Activated CD4-positive, alpha-beta T cell treated with anti-CD3 and anti-CD28 coated beads for 36 hours (primary cell): Measurements from ENCODE around the gene HIRA. TPM values are rescaled to one million over a fixed set of nuclear protein-coding genes. Genes with fewer than 3 reads are reported as not detected.

ENCODE experiments used
- ATAC-seq: fragments of 200-7000 bp; cut with Tn5 transposase; one replicate; pipeline ENCODE4 v1.10.0; 2021; ENCODE audit warnings: mild to moderate bottlenecking, moderate library complexity
- CTCF ChIA-PET: fragments of 350-600 bp; sonication (Branson Sonifier 250); formaldehyde crosslinking; loops from one replicate; lab custom pipeline; 2021; ENCODE audit warnings: antibody characterized with exemption; lab: Charles Lee
- POLR2A ChIA-PET: fragments of 350-600 bp; sonication (Branson Sonifier 250); formaldehyde crosslinking; loops from one replicate; lab custom pipeline; 2021; ENCODE audit warnings: antibody characterized with exemption, inconsistent platforms; lab: Charles Lee
- DNase-seq: peaks from one replicate; pipeline ENCODE4 v3.0.0-alpha.2; 2020
- H3K27ac Mint-ChIP-seq: one replicate; pipeline ENCODE4 v1.8.0; 2021; ENCODE audit warnings: mixed read lengths
- H3K27me3 Mint-ChIP-seq: one replicate; pipeline ENCODE4 v1.8.0; 2021; ENCODE audit warnings: mixed read lengths
- H3K36me3 Mint-ChIP-seq: one replicate; pipeline ENCODE4 v1.8.0; 2021; ENCODE audit warnings: low read depth, mixed read lengths
- H3K4me1 Mint-ChIP-seq: one replicate; pipeline ENCODE4 v1.8.0; 2021; ENCODE audit warnings: mixed read lengths
- H3K4me3 Mint-ChIP-seq: one replicate; pipeline ENCODE4 v1.8.0; 2021; ENCODE audit warnings: mild to moderate bottlenecking, moderate library complexity, mixed read lengths
- H3K9me3 Mint-ChIP-seq: one replicate; pipeline ENCODE4 v1.8.0; 2021; ENCODE audit warnings: low read depth, mixed read lengths
- intact Hi-C, 2 experiments: fragments of 100-400 bp; cut with DNase I in 1 of 2; cut with micrococcal nuclease in 1 of 2; formaldehyde crosslinking; loops; one replicate each; pipeline versions ENCODE4 v1.14.2 to v1.15.1; 2022 to 2024; cut with DNase I, micrococcal nuclease
- total RNA-seq, 2 experiments: library from RNA; stranded (reverse); gene quantifications; one replicate each; pipeline ENCODE4 v1.2.3, GENCODE V29; 2021

HIRA gene
- total RNA-seq, 2 experiments from 2014 or later: 25.5 to 31.2 TPM

DNA sequence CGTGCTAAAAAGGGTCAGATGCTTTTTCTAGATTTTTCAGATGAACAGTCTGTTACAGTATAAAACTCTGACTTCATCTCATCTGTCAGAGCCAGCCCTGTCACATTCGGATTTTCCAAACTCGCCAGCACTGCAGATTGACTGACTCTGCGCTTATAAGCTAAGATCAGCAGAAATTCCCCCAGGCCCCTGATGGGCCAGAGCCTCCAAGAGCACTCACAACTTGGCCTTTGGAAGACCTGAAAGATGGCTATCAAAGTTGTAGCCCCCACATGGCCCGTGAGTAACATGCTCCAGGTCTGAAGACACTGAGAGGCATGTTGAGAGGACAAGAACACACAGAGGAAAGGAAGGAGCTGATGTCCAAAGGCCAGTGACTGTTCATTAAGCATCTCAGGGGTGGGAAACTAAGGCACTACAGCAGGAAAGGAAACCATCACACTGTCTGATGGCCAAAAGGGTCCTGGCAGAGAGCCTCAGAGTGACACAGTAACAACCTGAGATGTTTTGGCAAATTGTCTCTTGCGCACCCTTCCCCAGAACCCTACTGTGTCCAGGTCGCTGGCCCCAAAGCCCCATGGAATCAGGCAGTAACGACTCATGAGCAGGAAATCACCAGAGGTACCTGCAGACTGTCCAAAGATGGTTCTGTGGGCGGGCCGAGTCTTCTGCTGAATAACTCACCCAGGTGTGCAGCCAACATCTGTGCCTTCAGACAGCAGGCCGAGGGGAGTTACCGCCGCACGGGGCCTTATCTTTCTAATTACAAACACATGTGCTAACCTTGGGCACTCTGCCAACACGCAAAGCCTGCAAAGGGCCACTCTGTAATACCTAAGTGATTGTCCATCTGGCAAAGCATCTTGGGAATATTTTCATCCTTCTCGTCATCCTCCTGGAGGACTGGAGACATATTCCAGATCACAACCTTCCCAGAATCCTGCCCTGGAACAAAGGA lies 23.6 kb downstream of the HIRA start:
- Mint-ChIP-seq H3K4me3 (no peak overlapping the region), H3K36me3 (peaks cover 36% of the 10 kb centered on the region), H3K9me3 (no peaks in the 10 kb centered on the region), H3K4me1 (peaks cover 4% of the 10 kb centered on the region), H3K27me3 (no peaks in the 10 kb centered on the region), H3K27ac (no peak overlapping the region)
- no peak for DNase-seq
- CTCF ChIA-PET: no interaction called here
- POLR2A ChIA-PET: no interaction called here
- intact Hi-C loops: loop anchor here in 1 of 2 experiments (10.0 kb wide), 1 partner anchor 63 kb away; no protein-coding TSS in a partner anchor
- ATAC-seq: no peak

DNA sequence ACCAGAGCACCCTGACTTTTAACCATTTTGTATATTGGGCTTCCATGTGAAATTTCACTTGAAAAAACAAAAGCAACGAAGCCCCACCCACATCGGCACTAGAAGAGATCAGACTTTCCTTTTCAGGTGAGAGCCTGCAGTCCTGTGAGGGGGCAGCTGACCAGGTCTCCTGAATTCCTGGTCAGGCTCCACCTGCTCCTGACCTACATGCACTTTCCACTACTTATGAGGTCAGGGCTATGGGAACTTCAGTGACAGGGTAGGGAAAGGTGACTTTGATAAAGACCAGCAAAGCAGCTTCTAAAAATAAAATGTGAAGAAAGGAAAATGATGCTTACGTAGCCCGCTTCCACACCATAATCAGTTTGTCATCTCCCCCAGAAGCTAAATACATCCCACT lies 24.7 kb downstream of the HIRA start:
- ATAC-seq (no peak), DNase-seq (no peak)
- Mint-ChIP-seq H3K4me3 (no peak overlapping the region), H3K4me1 (no peaks in the 10 kb centered on the region), H3K27ac (no peak overlapping the region), H3K9me3 (no peaks in the 10 kb centered on the region), H3K36me3 (peaks cover 37% of the 10 kb centered on the region), H3K27me3 (no peaks in the 10 kb centered on the region)
- intact Hi-C loops: loop anchor here in 1 of 2 experiments (10.0 kb wide), 1 partner anchor 62 kb away; no protein-coding TSS in a partner anchor
- ChIA-PET CTCF (no interaction called here), POLR2A (no interaction called here)

DNA sequence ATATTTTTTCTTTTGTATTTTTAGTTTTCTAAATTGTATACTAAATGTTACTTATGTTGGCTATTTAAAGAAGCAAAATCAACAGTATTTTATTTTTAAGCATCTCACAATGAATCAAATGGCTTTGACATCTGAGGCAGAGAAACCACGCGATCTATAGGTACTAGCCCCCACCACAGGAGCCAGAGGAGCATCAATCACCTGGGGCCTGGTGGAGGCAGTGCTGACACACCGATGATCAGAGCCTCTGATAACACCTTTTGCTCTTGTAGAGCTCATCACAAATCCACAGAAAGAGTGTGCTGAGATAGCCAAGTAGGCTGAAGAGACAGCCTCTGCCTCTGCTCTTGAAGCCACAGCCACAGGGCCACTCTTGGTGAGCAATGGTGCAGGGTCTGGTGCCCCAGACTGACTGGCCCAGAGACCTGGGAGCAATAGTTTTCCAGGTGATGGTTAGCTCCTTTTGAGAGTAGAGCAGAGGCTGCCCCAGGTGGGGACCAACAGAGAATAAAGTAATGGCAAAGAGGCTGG lies 25.2 kb downstream of the HIRA start:
- Mint-ChIP-seq H3K36me3 (peaks cover 40% of the 10 kb centered on the region), H3K27me3 (no peaks in the 10 kb centered on the region)

DNA sequence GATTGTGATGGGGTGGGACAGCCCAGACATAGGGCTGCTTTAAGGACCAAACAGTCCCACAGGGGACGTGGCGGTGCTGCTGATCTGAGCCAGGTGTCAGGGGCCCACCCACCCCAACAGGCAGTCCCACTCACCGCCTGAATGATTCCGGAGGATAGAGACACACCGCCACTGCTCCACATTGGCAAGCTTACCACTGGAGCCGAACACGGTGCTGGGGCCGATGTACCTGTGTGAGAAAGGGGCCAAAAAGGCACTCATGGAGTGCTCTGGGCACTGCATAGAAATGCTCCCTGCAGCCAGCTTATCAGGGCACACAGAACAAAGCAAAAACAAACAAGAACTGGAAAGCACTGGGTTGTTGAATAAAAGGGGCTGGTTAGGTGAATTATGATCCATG lies 25.9 kb downstream of the HIRA start:
- Mint-ChIP-seq H3K9me3 (no peaks in the 10 kb centered on the region), H3K36me3 (peaks cover 47% of the 10 kb centered on the region), H3K4me3 (no peak overlapping the region), H3K4me1 (no peaks in the 10 kb centered on the region), H3K27me3 (no peaks in the 10 kb centered on the region), H3K27ac (no peak overlapping the region)
- DNase-seq (no peak), ATAC-seq (no peak)
- intact Hi-C loops: loop anchor here in 1 of 2 experiments (10.0 kb wide), 1 partner anchor 61 kb away; no protein-coding TSS in a partner anchor
- CTCF ChIA-PET: interaction anchor here (0.7 kb wide), 1 partner anchor 146 kb away, joined by 3 read pairs; no protein-coding TSS in a partner anchor
- POLR2A ChIA-PET: no interaction called here

More for the DNA sequence above, 25.2 kb downstream of the HIRA start:
- no peaks in the 10 kb centered on the region for H3K9me3 Mint-ChIP-seq
- ChIA-PET POLR2A (no interaction called here), CTCF (interaction anchor here (0.6 kb wide), 1 partner anchor 24 kb away, joined by 3 read pairs; no protein-coding TSS in a partner anchor)
- intact Hi-C loops: loop anchor here in 1 of 2 experiments (10.0 kb wide), 1 partner anchor 62 kb away; no protein-coding TSS in a partner anchor
- no peaks in the 10 kb centered on the region for H3K4me1 Mint-ChIP-seq
- DNase-seq (peak; percentile 23), ATAC-seq (no peak)
- no peak overlapping the region for H3K4me3 Mint-ChIP-seq
- H3K27ac Mint-ChIP-seq: no peak overlapping the region

DNA sequence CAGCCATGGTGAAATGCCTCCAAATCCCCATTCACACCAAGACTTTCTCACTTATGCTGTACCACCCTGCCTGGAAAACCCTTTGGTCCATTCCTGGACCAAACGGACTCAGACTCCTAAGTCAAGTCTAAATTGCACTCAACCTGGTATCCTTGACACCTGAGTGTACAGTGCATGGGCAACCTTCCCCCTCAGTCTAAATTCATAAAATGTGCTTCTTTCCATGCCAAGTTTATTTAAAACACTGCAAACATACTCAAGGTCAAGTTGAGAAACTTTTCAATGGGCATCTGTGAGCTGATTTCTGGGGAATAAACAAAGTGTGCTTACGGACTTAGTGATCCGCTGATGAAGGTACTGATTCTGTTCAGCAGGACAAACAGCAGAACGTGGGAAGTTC lies 26.4 kb downstream of the HIRA start:
- POLR2A ChIA-PET: no interaction called here
- peaks cover 48% of the 10 kb centered on the region for H3K36me3 Mint-ChIP-seq
- H3K4me3 Mint-ChIP-seq: no peak overlapping the region
- H3K27me3 Mint-ChIP-seq: no peaks in the 10 kb centered on the region
- DNase-seq (no peak), ATAC-seq (no peak)
- H3K4me1 Mint-ChIP-seq: no peaks in the 10 kb centered on the region
- CTCF ChIA-PET: interaction anchor here (0.7 to 1.5 kb wide), 3 partner anchors 11 to 147 kb away, joined by 3 to 6 read pairs (median 3); no protein-coding TSS in a partner anchor
- intact Hi-C loops: loop anchor here in 1 of 2 experiments (10.0 kb wide), 1 partner anchor 60 kb away; no protein-coding TSS in a partner anchor
- no peaks in the 10 kb centered on the region for H3K9me3 Mint-ChIP-seq
- H3K27ac Mint-ChIP-seq: no peak overlapping the region

DNA sequence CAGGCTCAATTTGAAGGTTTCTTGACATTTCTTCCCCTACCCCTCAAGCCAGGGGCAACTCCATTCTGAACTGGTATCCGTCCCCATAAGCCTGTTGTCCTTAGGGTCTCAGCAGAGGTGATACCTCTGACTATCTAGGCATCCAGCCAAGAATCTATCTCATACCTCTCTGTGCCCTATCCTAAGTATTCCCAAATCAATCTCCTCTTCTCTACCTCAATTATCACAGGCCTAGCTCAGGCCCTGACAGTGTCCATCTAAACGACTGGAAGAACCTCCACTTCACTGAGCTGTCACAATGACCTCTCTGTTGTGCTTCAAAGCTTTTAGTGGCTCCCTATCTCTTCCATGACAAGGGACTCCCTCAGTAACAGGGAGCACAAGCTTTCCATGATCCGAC lies 26.9 kb downstream of the HIRA start:
- CTCF ChIA-PET: interaction anchor here (0.7 to 1.6 kb wide), 5 partner anchors 8 to 225 kb away, joined by 3 to 6 read pairs (median 3); no protein-coding TSS in a partner anchor
- DNase-seq: no peak
- H3K4me3 Mint-ChIP-seq: no peak overlapping the region

DNA sequence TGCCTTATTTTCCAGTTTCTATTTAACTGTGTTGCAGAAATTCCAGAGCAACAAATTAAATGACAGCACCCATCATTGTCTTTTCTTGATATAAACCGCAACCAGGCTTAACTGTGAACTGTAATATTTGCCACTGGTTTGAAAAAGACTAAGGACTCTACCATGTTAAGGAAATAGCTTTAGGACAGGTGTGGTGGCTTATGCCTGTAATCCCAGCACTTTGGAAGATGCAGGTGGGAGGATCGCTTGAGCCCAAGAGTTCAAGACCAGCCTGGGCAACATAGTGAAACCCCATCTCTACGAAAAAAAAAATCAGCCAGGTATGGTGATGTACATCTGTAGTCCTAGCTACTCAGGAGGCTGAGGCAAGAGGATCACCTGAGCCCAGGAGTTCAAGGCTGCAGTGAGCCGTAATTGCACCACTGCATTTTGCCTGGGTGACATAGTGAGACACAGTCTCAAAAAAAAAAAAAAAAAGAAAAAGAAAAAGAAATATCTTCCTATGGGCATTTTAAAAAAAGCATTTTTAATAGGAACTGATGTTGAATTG lies 28.8 kb downstream of the HIRA start:
- no peaks in the 10 kb centered on the region for H3K9me3 Mint-ChIP-seq
- H3K4me3 Mint-ChIP-seq: no peak overlapping the region
- H3K4me1 Mint-ChIP-seq: no peaks in the 10 kb centered on the region
- no peak for ATAC-seq
- H3K27ac Mint-ChIP-seq: no peak overlapping the region
- intact Hi-C loops: loop anchor here in 1 of 2 experiments (10.0 kb wide), 1 partner anchor 58 kb away; no protein-coding TSS in a partner anchor
- DNase-seq: no peak
- peaks cover 39% of the 10 kb centered on the region for H3K36me3 Mint-ChIP-seq
- ChIA-PET POLR2A (interaction anchor here (0.6 kb wide), 1 partner anchor 281 kb away, joined by 3 read pairs; the partner anchor contains the start of gene DGCR2), CTCF (interaction anchor here (0.7 kb wide), 1 partner anchor 537 kb away, joined by 4 read pairs; no protein-coding TSS in a partner anchor)
- H3K27me3 Mint-ChIP-seq: no peaks in the 10 kb centered on the region

More for the DNA sequence above, 26.9 kb downstream of the HIRA start:
- intact Hi-C loops: loop anchor here in 1 of 2 experiments (10.0 kb wide), 1 partner anchor 60 kb away; no protein-coding TSS in a partner anchor
- Mint-ChIP-seq H3K9me3 (no peaks in the 10 kb centered on the region), H3K4me1 (no peaks in the 10 kb centered on the region), H3K36me3 (peaks cover 46% of the 10 kb centered on the region), H3K27me3 (no peaks in the 10 kb centered on the region), H3K27ac (no peak overlapping the region)
- POLR2A ChIA-PET: no interaction called here
- ATAC-seq: no peak

DNA sequence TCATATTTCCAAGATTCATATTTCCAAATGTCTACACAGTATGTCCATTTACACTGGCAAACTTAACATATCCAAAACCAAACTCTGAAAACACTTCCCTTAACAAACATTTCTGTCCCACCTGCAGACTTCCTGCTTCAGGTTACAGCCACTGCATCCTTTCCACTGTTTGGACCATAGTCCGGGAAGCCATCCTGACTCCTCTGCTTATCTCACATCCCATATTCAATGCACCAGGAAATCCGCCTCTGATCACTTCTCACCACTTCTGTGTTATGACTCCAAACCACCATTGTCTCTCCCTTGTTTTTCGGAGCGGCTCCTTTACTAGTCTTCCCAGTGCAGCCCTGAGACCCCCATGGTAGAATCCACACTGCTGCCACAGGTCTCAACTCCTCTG lies 30.1 kb downstream of the HIRA start:
- ATAC-seq (no peak), DNase-seq (no peak)
- peaks cover 38% of the 10 kb centered on the region for H3K36me3 Mint-ChIP-seq
- intact Hi-C loops: loop anchor here in 1 of 2 experiments (10.0 kb wide), 1 partner anchor 57 kb away; no protein-coding TSS in a partner anchor
- H3K27me3 Mint-ChIP-seq: no peaks in the 10 kb centered on the region
- ChIA-PET POLR2A (interaction anchor here (0.6 kb wide), 1 partner anchor 30 kb away, joined by 3 read pairs; the partner anchor contains the start of gene HIRA), CTCF (no interaction called here)
- H3K9me3 Mint-ChIP-seq: no peaks in the 10 kb centered on the region
- H3K4me1 Mint-ChIP-seq: no peaks in the 10 kb centered on the region
- no peak overlapping the region for H3K27ac Mint-ChIP-seq
- H3K4me3 Mint-ChIP-seq: no peak overlapping the region

DNA sequence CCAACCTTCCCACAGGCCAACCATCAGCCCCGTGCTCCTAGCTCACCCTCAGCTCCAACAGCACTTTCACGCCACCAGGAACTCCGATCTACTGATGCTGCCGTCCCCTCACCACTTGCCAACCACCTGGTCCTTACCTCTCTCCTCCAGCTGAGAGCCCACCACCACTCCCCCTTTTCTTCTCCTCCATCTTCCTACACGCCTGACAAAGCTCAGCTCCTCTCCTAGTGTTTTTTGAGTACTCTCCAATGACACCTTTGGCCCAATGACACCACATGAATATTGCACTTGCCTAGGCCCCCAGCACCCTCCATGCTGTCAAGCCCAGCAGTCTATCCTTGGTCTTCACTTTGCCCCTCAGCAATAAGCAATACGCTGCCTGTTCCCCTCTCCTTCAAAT lies 30.7 kb downstream of the HIRA start:
- Mint-ChIP-seq H3K27me3 (no peaks in the 10 kb centered on the region), H3K27ac (no peak overlapping the region), H3K4me3 (no peak overlapping the region), H3K4me1 (no peaks in the 10 kb centered on the region), H3K9me3 (no peaks in the 10 kb centered on the region), H3K36me3 (peaks cover 37% of the 10 kb centered on the region)
- ATAC-seq: no peak
- POLR2A ChIA-PET: no interaction called here
- intact Hi-C loops: loop anchor here in 1 of 2 experiments (10.0 kb wide), 1 partner anchor 56 kb away; no protein-coding TSS in a partner anchor
- CTCF ChIA-PET: no interaction called here
- no peak for DNase-seq

DNA sequence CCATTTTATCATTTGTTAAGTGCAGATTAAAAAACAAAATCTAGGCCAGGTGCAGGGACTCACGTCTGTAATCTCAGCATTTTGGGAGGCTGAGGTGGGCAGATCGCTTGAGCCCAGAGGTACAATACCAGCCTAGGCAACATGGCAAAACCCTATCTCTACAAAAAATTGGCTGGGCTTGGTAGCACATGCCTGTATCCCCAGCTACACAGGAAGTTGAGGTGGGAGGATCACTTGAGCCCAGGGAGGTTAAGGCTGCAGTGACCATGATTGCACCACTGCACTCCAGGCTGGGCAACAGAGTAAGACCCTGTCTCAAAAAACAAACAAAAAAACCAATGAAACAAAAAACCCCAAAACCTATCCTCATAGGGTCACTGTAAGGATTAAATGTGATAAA lies 32.9 kb downstream of the HIRA start:
- POLR2A ChIA-PET: no interaction called here
- DNase-seq (no peak), ATAC-seq (no peak)
- H3K4me1 Mint-ChIP-seq: no peaks in the 10 kb centered on the region
- intact Hi-C loops: no loop called here
- H3K9me3 Mint-ChIP-seq: no peaks in the 10 kb centered on the region
- no peaks in the 10 kb centered on the region for H3K27me3 Mint-ChIP-seq
- no peak overlapping the region for H3K27ac Mint-ChIP-seq
- no peak overlapping the region for H3K4me3 Mint-ChIP-seq
- peaks cover 28% of the 10 kb centered on the region for H3K36me3 Mint-ChIP-seq
- CTCF ChIA-PET: no interaction called here

DNA sequence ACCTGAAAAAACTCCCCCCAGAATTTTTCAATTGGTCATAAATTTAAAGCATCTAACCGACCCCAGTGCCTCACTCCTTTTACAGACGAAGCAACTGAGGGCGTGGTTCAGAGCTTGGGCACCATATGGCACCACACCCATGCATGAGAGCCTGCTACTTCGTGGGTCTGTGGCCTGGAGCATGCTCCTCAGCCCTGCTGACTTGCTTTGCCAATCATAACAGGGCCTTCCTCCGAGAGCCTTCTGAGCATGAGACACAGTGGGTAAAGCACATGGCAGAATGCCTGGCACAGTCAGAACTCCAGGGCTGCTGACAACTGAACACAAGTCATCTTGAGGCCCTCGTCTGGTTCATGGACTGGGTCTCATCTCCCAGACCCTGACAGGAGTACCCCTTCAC lies 33.3 kb downstream of the HIRA start:
- POLR2A ChIA-PET: no interaction called here
- H3K27ac Mint-ChIP-seq: no peak overlapping the region

More for the DNA sequence above, 33.3 kb downstream of the HIRA start:
- Mint-ChIP-seq H3K4me3 (no peak overlapping the region), H3K27me3 (no peaks in the 10 kb centered on the region), H3K4me1 (no peaks in the 10 kb centered on the region), H3K36me3 (peaks cover 28% of the 10 kb centered on the region), H3K9me3 (no peaks in the 10 kb centered on the region)
- no peak for DNase-seq
- no peak for ATAC-seq
- CTCF ChIA-PET: no interaction called here
- intact Hi-C loops: no loop called here
